NCI-H524 (cell line): ENCODE results near the gene CYP46A1.
"Not testable (repeated sequence)": the region's sequence is repeated elsewhere in the genome, so short reads cannot be mapped to it uniquely, and the experiment has no call there.

Experiments used
- DNase-seq, 2 experiments: peaks; one replicate each; lab custom pipeline; 2025; lab: John Stamatoyannopoulos, UW

CYP46A1 gene

GRCh38 chr14:99757331-99758070, 73.4 kb downstream of the CYP46A1 start:
- DNase-seq: peak; percentile 33 to 85

GRCh38 chr14:99758121-99758821, 74.2 kb downstream of the CYP46A1 start:
- DNase-seq: peak in 1 of 2 experiments; percentile 58

- DNase-seq: no peak
Observed at GRCh38 chr14:99758872-99759545, 74.9 kb downstream of the CYP46A1 start.

GRCh38 chr14:99759546-99759925, 75.4 kb downstream of the CYP46A1 start:
- DNase-seq: peak in 1 of 2 experiments; percentile 17

- no peak for DNase-seq
Observed at GRCh38 chr14:99760817-99761216, 76.7 kb downstream of the CYP46A1 start.

GRCh38 chr14:99762911-99763310, 78.8 kb downstream of the CYP46A1 start:
- not testable (repeated sequence) for DNase-seq

GRCh38 chr14:99763527-99764221, 79.6 kb downstream of the CYP46A1 start:
- no peak for DNase-seq

- DNase-seq: no peak
Observed at GRCh38 chr14:99764222-99764706, 80.2 kb downstream of the CYP46A1 start.

GRCh38 chr14:99768381-99768780, 84.3 kb downstream of the CYP46A1 start:
- peak in 1 of 2 experiments; percentile 37 for DNase-seq

- no peak for DNase-seq
Observed at GRCh38 chr14:99769123-99769522, 85.0 kb downstream of the CYP46A1 start.

- DNase-seq: no peak
Observed at GRCh38 chr14:99769799-99770198, 85.7 kb downstream of the CYP46A1 start.

- no peak for DNase-seq
Observed at GRCh38 chr14:99772371-99773283, 88.5 kb downstream of the CYP46A1 start.

- DNase-seq: no peak
Observed at GRCh38 chr14:99773521-99774497, 89.7 kb downstream of the CYP46A1 start.

GRCh38 chr14:99774556-99775307, 90.6 kb downstream of the CYP46A1 start:
- DNase-seq: peak in 1 of 2 experiments; percentile 46

- DNase-seq: no peak
Observed at GRCh38 chr14:99775351-99775750, 91.3 kb downstream of the CYP46A1 start.
